ENCODE data around the gene SMIM31.

SMIM31 gene

DNA sequence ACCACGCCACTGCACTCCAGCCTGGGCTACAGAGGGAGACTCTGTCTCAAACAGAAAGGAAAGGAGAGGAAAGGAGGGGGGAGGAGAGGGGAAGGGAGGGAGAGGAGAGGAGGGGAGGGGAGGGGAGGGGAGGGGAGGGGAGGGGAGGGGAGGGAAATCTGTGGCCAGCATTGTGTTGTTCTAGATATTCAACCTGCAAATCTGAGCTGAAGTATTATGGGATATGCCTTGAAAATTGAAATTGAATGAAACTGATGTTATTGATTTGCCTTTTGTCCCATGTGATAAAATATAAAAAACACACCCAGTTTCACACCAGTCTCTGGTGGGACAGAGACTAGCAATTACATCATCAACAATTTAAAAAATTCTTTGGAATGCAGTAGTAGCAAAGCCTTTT is 1.5 kb downstream of the SMIM31 start:
- H3K27ac ChIP-seq (ENCODE audit: low read depth, low read length): no peak overlapping the region
- H3K4me1 ChIP-seq (ENCODE audit: control insufficient read depth, low read length): no peaks in the 10 kb centered on the region
- H3F3A ChIP-seq (ENCODE audit: control insufficient read depth, insufficient read depth): no peaks in the 10 kb centered on the region
- no peaks in the 10 kb centered on the region for H4K20me1 ChIP-seq (ENCODE audit: control insufficient read depth, insufficient read depth, low read depth, low read length)
- no peaks in the 10 kb centered on the region for H3K9me3 ChIP-seq (ENCODE audit: control insufficient read depth, insufficient read depth, low read length)
- TF ChIP-seq EZH2phosphoT487 (IDR thresholded peaks at IDR 0.05; ENCODE audit: borderline replicate concordance, low read length) (no peak), CTCF (IDR thresholded peaks at IDR 0.05; ENCODE audit: low read depth, low read length, poor library complexity, severe bottlenecking) (no peak)
- no peaks in the 10 kb centered on the region for H3K79me2 ChIP-seq (ENCODE audit: control insufficient read depth, low read length)
- H3K9me2 ChIP-seq (replicated peaks; ENCODE audit: control insufficient read depth, low read length): no peaks in the 10 kb centered on the region
- H3K4me2 ChIP-seq (ENCODE audit: low read length): no peak overlapping the region
- no peaks in the 10 kb centered on the region for H3K36me3 ChIP-seq (ENCODE audit: control insufficient read depth, low read length)
- H3K27me3 ChIP-seq (ENCODE audit: control insufficient read depth, low read length): no peaks in the 10 kb centered on the region
- H3K4me3 ChIP-seq (ENCODE audit: low read length): no peak overlapping the region

- no peak overlapping the region for H3K4me2 ChIP-seq (ENCODE audit: low read length)
- H3K9me3 ChIP-seq (ENCODE audit: control insufficient read depth, insufficient read depth, low read length): no peaks in the 10 kb centered on the region
- no peak overlapping the region for H3K4me3 ChIP-seq (ENCODE audit: low read length)
- H3K4me1 ChIP-seq (ENCODE audit: control insufficient read depth, low read length): no peaks in the 10 kb centered on the region
- H3F3A ChIP-seq (ENCODE audit: control insufficient read depth, insufficient read depth): no peaks in the 10 kb centered on the region
- no peaks in the 10 kb centered on the region for H3K9me2 ChIP-seq (replicated peaks; ENCODE audit: control insufficient read depth, low read length)
- no peaks in the 10 kb centered on the region for H3K27me3 ChIP-seq (ENCODE audit: control insufficient read depth, low read length)
- TF ChIP-seq CTCF (IDR thresholded peaks at IDR 0.05; ENCODE audit: low read depth, low read length, poor library complexity, severe bottlenecking) (no peak), EZH2phosphoT487 (IDR thresholded peaks at IDR 0.05; ENCODE audit: borderline replicate concordance, low read length) (no peak)
- no peak overlapping the region for H3K27ac ChIP-seq (ENCODE audit: low read depth, low read length)
- H3K36me3 ChIP-seq (ENCODE audit: control insufficient read depth, low read length): no peaks in the 10 kb centered on the region
- no peaks in the 10 kb centered on the region for H4K20me1 ChIP-seq (ENCODE audit: control insufficient read depth, insufficient read depth, low read depth, low read length)
- no peaks in the 10 kb centered on the region for H3K79me2 ChIP-seq (ENCODE audit: control insufficient read depth, low read length)
These were observed 2.8 kb downstream of the SMIM31 start for GRCh38 chr4:164756686-164757085.

GRCh38 chr4:164761241-164761640 is 7.3 kb downstream of the SMIM31 start:
- H3K27me3 ChIP-seq (ENCODE audit: control insufficient read depth, low read length): peaks cover 3% of the 10 kb centered on the region; the same call in 1 of the 2 replicates
- no peaks in the 10 kb centered on the region for H3K9me2 ChIP-seq (replicated peaks; ENCODE audit: control insufficient read depth, low read length)
- H3F3A ChIP-seq (ENCODE audit: control insufficient read depth, insufficient read depth): no peaks in the 10 kb centered on the region
- no peaks in the 10 kb centered on the region for H3K36me3 ChIP-seq (ENCODE audit: control insufficient read depth, low read length)
- H3K27ac ChIP-seq (ENCODE audit: low read depth, low read length): no peak overlapping the region
- no peak for TF ChIP-seq CTCF (IDR thresholded peaks at IDR 0.05; ENCODE audit: low read depth, low read length, poor library complexity, severe bottlenecking)
- TF ChIP-seq EZH2phosphoT487 (IDR thresholded peaks at IDR 0.05; ENCODE audit: borderline replicate concordance, low read length): no peak
- no peaks in the 10 kb centered on the region for H3K79me2 ChIP-seq (ENCODE audit: control insufficient read depth, low read length)
- H4K20me1 ChIP-seq (ENCODE audit: control insufficient read depth, insufficient read depth, low read depth, low read length): no peaks in the 10 kb centered on the region
- H3K4me2 ChIP-seq (ENCODE audit: low read length): no peak overlapping the region
- H3K9me3 ChIP-seq (ENCODE audit: control insufficient read depth, insufficient read depth, low read length): no peaks in the 10 kb centered on the region
- no peaks in the 10 kb centered on the region for H3K4me1 ChIP-seq (ENCODE audit: control insufficient read depth, low read length)
- no peak overlapping the region for H3K4me3 ChIP-seq (ENCODE audit: low read length)
